GM12878 (cell line): Measurements from ENCODE around the gene MATN4. TPM values are rescaled to one million over a fixed set of nuclear protein-coding genes. Genes with fewer than 3 reads are reported as not detected.

ENCODE experiments used
- ATAC-seq: fragments of 200-7000 bp; cut with Tn5 transposase; 3 replicates; pipeline ENCODE4 v1.9.1; 2020; ENCODE audit warnings: mild to moderate bottlenecking, moderate library complexity
- BruUV-seq: library from RNA; stranded (reverse); fragments of 400-500 nt; replicated peaks from 2 replicates; lab custom pipeline; 2021; lab: Mats Ljungman, UMichigan
- CTCF ChIA-PET: fragments of 300-600 bp; sonication (Branson Sonifier 250); formaldehyde crosslinking; extraction: SDS; loops from one replicate; lab custom pipeline; 2021; ENCODE audit warnings: inconsistent platforms; lab: Yijun Ruan, JAX
- POLR2A ChIA-PET: fragments of 350-600 bp; formaldehyde crosslinking; extraction: SDS; loops from one replicate; lab custom pipeline; 2021; ENCODE audit warnings: inconsistent platforms; lab: Charles Lee
- RAD21 ChIA-PET: fragments of 300-600 bp; sonication (Branson Sonifier 250); formaldehyde crosslinking; loops from one replicate; lab custom pipeline; 2023; ENCODE audit warnings: antibody characterized with exemption; ENCODE audit not compliant: unreplicated experiment; lab: Charles Lee
- SMC1A ChIA-PET: fragments of 300-600 bp; sonication (Branson Sonifier 250); formaldehyde crosslinking; loops from one replicate; lab custom pipeline; 2023; ENCODE audit not compliant: unreplicated experiment, uncharacterized antibody; lab: Charles Lee
- DNase-seq: peaks from one replicate; pipeline ENCODE4 v3.0.0-alpha.2; 2011; ENCODE audit warnings: low read depth, low spot score
- FAIRE-seq: peaks from 3 replicates; lab custom pipeline; 2011; peaks lifted over from hg19 to GRCh38; lab: Jason Lieb, UNC
- H2AFZ ChIP-seq: 2 replicates; pipeline ENCODE4 v1.6.0; 2011; ENCODE audit warnings: low read depth, low read length, control low read depth; ENCODE audit not compliant: control insufficient read depth
- H3K27ac ChIP-seq: 2 replicates; pipeline ENCODE4 v1.5.1; 2011; ENCODE audit warnings: control low read depth; ENCODE audit not compliant: control insufficient read depth, insufficient read depth
- H3K27me3 ChIP-seq, 2 experiments: replicated peaks in 1 of 2; 2 replicates each; pipeline versions ENCODE4 v1.6.0 to v1.6.1; 2011; ENCODE audit warnings: low read length in 1 of 2; ENCODE audit not compliant: control insufficient read depth in 2 of 2, insufficient read depth in 2 of 2
- H3K36me3 ChIP-seq, 2 experiments: 2 replicates each; pipeline ENCODE4 v1.5.1; 2011; ENCODE audit warnings: low read length in 1 of 2; ENCODE audit not compliant: control insufficient read depth in 2 of 2, insufficient read depth in 2 of 2
- H3K4me1 ChIP-seq: 2 replicates; pipeline ENCODE4 v1.6.1; 2011; ENCODE audit warnings: mild to moderate bottlenecking, low read length, moderate library complexity, mixed read lengths; ENCODE audit not compliant: control insufficient read depth, insufficient read depth
- H3K4me2 ChIP-seq: 2 replicates; pipeline ENCODE4 v1.6.0; 2011; ENCODE audit warnings: control low read depth; ENCODE audit not compliant: control insufficient read depth, insufficient read depth
- H3K4me3 ChIP-seq: fragments of 200-600 bp; sonication (generic); 2 replicates; pipeline ENCODE4 v1.5.1; 2016
- H3K79me2 ChIP-seq: 2 replicates; pipeline ENCODE4 v1.6.0; 2011; ENCODE audit warnings: low read length; ENCODE audit not compliant: control insufficient read depth, insufficient read depth
- H3K9ac ChIP-seq: 2 replicates; pipeline ENCODE4 v1.8.0; 2011; ENCODE audit warnings: low read length, control low read depth, mixed read lengths; ENCODE audit not compliant: control insufficient read depth, insufficient read depth
- H3K9me3 ChIP-seq: replicated peaks from 3 replicates; pipeline ENCODE4 v1.5.1; 2011; ENCODE audit warnings: mild to moderate bottlenecking, low read length; ENCODE audit not compliant: control insufficient read depth, insufficient read depth
- H4K20me1 ChIP-seq: 2 replicates; pipeline ENCODE4 v1.6.0; 2011; ENCODE audit not compliant: control insufficient read depth, insufficient read depth
- CBFB ChIP-seq: IDR thresholded peaks from 2 replicates; pipeline ENCODE4 v1.6.1; 2016; ENCODE audit warnings: antibody characterized with exemption, low read depth
- EED ChIP-seq: sonication (generic); IDR thresholded peaks from 2 replicates; pipeline ENCODE4 v1.6.1; 2016; ENCODE audit warnings: antibody characterized with exemption, low read depth
- FOXM1 ChIP-seq: IDR thresholded peaks from 2 replicates; pipeline ENCODE4 v1.6.1; 2012; ENCODE audit warnings: low read depth, mild to moderate bottlenecking, inconsistent platforms, low read length, moderate library complexity
- JUNB ChIP-seq: IDR thresholded peaks from 2 replicates; pipeline ENCODE4 v1.6.1; 2016; ENCODE audit warnings: antibody characterized with exemption, mild to moderate bottlenecking
- NFIC ChIP-seq: IDR thresholded peaks from 2 replicates; pipeline ENCODE4 v1.6.1; 2012; ENCODE audit warnings: low read depth, mild to moderate bottlenecking, inconsistent platforms, low read length, moderate library complexity
- RUNX3 ChIP-seq: IDR thresholded peaks from 2 replicates; pipeline ENCODE4 v1.6.1; 2012; ENCODE audit warnings: low read length, inconsistent platforms
- SMAD5 ChIP-seq: IDR thresholded peaks from 2 replicates; pipeline ENCODE4 v1.6.1; 2016; ENCODE audit warnings: antibody characterized with exemption, low read depth
- YY1 ChIP-seq: IDR thresholded peaks from 2 replicates; pipeline ENCODE4 v1.6.1; 2011; ENCODE audit warnings: low read depth, mild to moderate bottlenecking, low read length
- WGBS: methylation state at CpG from one replicate; pipeline ENCODE4 v1.1.6; 2016; ENCODE audit warnings: low lambda C conversion rate; ENCODE audit not compliant: insufficient replicate concordance, insufficient coverage; ENCODE audit errors: missing lambda C conversion rate; 5-methylcytosine and 5-hydroxymethylcytosine counted together
- in situ Hi-C: fragments of 300-500 bp; cut with MboI; formaldehyde crosslinking; loops from 9 replicates; pipeline ENCODE4 v1.14.3; 2018; ENCODE audit warnings: mixed read lengths
- intact Hi-C: fragments of 100-400 bp; cut with micrococcal nuclease; formaldehyde crosslinking; loops from one replicate; pipeline ENCODE4 v1.14.2; 2022; ENCODE audit not compliant: unreplicated experiment
- polyA plus RNA-seq, 11 experiments: library from polyadenylated mRNA; depleted of rRNA in 4 of 11; unstranded in 6 of 11; stranded (reverse) in 5 of 11; fragments of >200 nt; fragmentation: Nextera tagmentation in 4 of 11; fragmentation: Illumina TruSeq in 1 of 11; extraction: Ambion mirVana in 4 of 11; extraction: Trizol in 1 of 11; gene quantifications; 1 replicate in 1 of 11; 2 replicates in 10 of 11; pipeline versions ENCODE4 v1.2.1 to v1.2.3, GENCODE V29; 2011 to 2016; ENCODE audit warnings: inconsistent platforms in 2 of 11, missing spikeins in 2 of 11, low read depth in 1 of 11
- total RNA-seq, 4 experiments: library from RNA; depleted of rRNA in 3 of 4; stranded (reverse); fragments of >200 nt in 3 of 4; fragmentation: Illumina TruSeq in 1 of 4; extraction: Trizol in 1 of 4; gene quantifications; 2 replicates each; pipeline versions ENCODE4 v1.2.1 to v1.2.3, GENCODE V29; 2013 to 2021
- TF ChIP-seq, protein P1 (sequence below): fragments of 450-650 bp; IDR thresholded peaks from 2 replicates; pipeline ENCODE4 v1.6.1; 2017; ENCODE audit warnings: low read depth, mild to moderate bottlenecking, moderate library complexity
- TF ChIP-seq, protein P2 (sequence below): IDR thresholded peaks from 2 replicates; pipeline ENCODE4 v1.6.1; 2012; ENCODE audit warnings: low read length, inconsistent platforms
- TF ChIP-seq, protein P3 (sequence below): fragments of 450-650 bp; formaldehyde crosslinking; IDR thresholded peaks from 2 replicates; pipeline ENCODE4 v1.4.0; 2022; ENCODE audit warnings: mild to moderate bottlenecking, moderate library complexity

MATN4 gene
- total and polyA plus RNA-seq, 10 of the 15 experiments (the other 5 are each of a cell fraction or from before 2014, with no cell fraction given): 0.10 to 0.15 TPM; not detected in 8

DNA sequence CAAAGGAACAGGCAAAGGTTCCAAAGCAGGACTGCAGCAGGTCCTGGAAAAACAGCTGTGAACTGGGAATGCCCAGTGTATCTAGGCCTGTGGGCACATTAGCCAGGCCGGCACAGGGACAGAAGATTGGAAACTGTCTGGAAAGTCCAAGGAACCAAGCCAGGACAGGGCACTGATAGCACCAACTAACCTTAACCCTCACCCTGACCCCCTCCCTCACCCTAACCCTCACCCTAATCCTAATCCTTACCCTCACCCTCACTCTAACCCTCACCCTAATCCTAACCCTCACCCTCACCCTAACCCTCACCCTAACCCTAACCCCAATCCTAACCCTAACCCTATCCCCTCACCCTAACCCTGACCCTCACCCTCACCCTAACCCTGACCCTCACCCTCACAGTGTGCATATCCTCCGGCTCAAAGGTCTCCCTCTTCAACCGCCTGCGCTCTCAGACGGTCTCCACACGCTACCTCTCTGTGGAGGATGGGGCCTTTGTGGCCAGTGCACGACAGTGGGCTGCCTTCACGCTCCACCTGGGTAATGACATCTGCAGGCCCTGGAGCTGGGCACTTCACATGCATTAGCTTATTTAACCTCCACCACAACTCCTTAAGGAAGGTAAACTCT lies 5.1 kb upstream of the MATN4 start:
- Histone ChIP-seq H3K4me3 (no peak overlapping the region), H3K4me2 (no peak overlapping the region), H3K9ac (no peak overlapping the region), H3K27me3 (peaks cover 6 to 7% of the 10 kb centered on the region in 2 experiments; a peak in 3 of 4 replicates), H2AFZ (no peak overlapping the region), H3K36me3 (no peaks in the 10 kb centered on the region), H4K20me1 (no peaks in the 10 kb centered on the region), H3K27ac (no peak overlapping the region), H3K79me2 (no peaks in the 10 kb centered on the region), H3K9me3 (no peaks in the 10 kb centered on the region), H3K4me1 (no peaks in the 10 kb centered on the region)
- 59% methylated on average over 8 of the region's 8 CpGs for WGBS
- intact Hi-C loops: no loop called here
- in situ Hi-C loops: no loop called here
- RAD21 ChIA-PET: interaction anchor here (0.6 kb wide), 1 partner anchor 45 kb away, joined by 3 read pairs; no protein-coding TSS in a partner anchor
- SMC1A ChIA-PET: interaction anchor here (0.6 to 0.7 kb wide), 3 partner anchors 24 to 315 kb away, joined by 3 read pairs; no protein-coding TSS in a partner anchor
- CTCF ChIA-PET: interaction anchor here (0.6 to 11.2 kb wide), 7 partner anchors 8 to 458 kb away, joined by 3 to 121 read pairs (median 3); no protein-coding TSS in a partner anchor
- DNase-seq (no peak), ATAC-seq (no peak), FAIRE-seq (no peak)
- BruUV-seq: no TSS peak
- TF ChIP-seq, protein P1, sequence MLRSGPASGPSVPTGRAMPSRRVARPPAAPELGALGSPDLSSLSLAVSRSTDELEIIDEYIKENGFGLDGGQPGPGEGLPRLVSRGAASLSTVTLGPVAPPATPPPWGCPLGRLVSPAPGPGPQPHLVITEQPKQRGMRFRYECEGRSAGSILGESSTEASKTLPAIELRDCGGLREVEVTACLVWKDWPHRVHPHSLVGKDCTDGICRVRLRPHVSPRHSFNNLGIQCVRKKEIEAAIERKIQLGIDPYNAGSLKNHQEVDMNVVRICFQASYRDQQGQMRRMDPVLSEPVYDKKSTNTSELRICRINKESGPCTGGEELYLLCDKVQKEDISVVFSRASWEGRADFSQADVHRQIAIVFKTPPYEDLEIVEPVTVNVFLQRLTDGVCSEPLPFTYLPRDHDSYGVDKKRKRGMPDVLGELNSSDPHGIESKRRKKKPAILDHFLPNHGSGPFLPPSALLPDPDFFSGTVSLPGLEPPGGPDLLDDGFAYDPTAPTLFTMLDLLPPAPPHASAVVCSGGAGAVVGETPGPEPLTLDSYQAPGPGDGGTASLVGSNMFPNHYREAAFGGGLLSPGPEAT: no peak
- TF ChIP-seq FOXM1 (no peak), EED (no peak), RUNX3 (no peak), CBFB (no peak), YY1 (no peak), SMAD5 (no peak), JUNB (no peak), NFIC (no peak)
- TF ChIP-seq, protein P2, sequence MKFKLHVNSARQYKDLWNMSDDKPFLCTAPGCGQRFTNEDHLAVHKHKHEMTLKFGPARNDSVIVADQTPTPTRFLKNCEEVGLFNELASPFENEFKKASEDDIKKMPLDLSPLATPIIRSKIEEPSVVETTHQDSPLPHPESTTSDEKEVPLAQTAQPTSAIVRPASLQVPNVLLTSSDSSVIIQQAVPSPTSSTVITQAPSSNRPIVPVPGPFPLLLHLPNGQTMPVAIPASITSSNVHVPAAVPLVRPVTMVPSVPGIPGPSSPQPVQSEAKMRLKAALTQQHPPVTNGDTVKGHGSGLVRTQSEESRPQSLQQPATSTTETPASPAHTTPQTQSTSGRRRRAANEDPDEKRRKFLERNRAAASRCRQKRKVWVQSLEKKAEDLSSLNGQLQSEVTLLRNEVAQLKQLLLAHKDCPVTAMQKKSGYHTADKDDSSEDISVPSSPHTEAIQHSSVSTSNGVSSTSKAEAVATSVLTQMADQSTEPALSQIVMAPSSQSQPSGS: no peak
- TF ChIP-seq, protein P3, sequence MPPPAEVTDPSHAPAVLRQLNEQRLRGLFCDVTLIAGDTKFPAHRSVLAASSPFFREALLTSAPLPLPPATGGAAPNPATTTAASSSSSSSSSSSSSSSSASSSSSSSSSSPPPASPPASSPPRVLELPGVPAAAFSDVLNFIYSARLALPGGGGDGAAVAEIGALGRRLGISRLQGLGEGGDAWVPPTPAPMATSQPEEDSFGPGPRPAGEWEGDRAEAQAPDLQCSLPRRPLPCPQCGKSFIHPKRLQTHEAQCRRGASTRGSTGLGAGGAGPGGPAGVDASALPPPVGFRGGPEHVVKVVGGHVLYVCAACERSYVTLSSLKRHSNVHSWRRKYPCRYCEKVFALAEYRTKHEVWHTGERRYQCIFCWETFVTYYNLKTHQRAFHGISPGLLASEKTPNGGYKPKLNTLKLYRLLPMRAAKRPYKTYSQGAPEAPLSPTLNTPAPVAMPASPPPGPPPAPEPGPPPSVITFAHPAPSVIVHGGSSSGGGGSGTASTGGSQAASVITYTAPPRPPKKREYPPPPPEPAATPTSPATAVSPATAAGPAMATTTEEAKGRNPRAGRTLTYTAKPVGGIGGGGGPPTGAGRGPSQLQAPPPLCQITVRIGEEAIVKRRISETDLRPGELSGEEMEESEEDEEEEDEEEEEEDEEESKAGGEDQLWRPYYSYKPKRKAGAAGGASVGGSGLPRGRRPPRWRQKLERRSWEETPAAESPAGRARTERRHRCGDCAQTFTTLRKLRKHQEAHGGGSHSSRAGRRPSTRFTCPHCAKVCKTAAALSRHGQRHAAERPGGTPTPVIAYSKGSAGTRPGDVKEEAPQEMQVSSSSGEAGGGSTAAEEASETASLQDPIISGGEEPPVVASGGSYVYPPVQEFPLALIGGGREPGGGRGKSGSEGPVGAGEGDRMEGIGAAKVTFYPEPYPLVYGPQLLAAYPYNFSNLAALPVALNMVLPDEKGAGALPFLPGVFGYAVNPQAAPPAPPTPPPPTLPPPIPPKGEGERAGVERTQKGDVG (CRISPR knock-in tag): no peak
- POLR2A ChIA-PET: interaction anchor here (0.5 kb wide), 1 partner anchor 294 kb away, joined by 4 read pairs; no protein-coding TSS in a partner anchor
